Measurements from ENCODE around the gene PCGF2.
A peak's percentile ranks its signal among the peaks of the same experiment; 100 is the strongest.
"Not testable (repeated sequence)": the region's sequence is repeated elsewhere in the genome, so short reads cannot be mapped to it uniquely, and the experiment has no call there.

PCGF2 gene

GRCh38 chr17:38733982-38734973 is 13.9 kb downstream of the PCGF2 start:
- peak in 1 of 4 experiments; percentile 35 for DNase-seq

- DNase-seq: no peak
Observed at GRCh38 chr17:38733282-38733981, 14.7 kb downstream of the PCGF2 start.

DNA sequence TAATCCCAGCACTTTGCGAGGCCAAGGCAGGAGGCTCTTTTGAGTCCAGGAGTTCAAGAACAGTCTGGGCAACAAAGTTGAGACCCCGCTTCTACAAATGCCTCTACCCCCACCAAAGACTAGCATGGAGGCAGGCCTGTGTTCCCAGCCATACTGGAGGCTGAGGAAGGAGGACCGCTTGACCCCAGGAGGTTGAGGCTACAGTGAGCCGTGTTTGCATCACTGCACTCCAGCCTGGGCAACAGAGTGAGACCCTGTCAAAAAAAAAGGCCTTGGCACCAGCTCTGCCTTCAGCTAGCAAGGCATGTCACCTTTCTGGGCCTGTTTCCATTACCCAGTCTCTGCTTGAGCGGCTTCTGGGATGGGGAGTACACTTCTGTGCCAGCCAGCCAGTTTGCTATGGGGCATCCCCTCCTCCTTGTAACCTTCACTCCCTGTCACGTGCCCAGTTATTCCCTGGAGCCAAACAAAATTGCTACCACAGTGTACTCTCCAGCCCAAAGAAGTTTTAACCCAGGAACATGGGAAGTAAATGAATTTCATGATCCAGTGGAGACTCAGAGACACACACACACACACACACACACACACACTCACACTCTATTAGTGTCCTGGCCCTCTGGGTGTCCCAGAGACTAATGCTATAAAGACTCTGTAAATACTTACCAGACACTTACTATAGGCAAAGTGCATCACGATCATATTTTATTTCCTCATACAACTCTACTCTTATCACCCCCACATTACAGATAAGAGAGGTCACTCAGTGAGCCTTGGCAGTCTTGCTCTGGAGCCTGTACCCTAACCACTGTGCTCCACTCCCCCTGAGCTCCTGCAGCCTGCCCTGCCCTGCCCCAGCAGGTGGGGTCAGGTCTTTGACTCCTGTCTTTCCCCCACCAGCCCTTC is 15.5 kb downstream of the PCGF2 start:
- DNase-seq: no peak

- no peak for DNase-seq
Observed at GRCh38 chr17:38731526-38732294, 16.4 kb downstream of the PCGF2 start.

DNA sequence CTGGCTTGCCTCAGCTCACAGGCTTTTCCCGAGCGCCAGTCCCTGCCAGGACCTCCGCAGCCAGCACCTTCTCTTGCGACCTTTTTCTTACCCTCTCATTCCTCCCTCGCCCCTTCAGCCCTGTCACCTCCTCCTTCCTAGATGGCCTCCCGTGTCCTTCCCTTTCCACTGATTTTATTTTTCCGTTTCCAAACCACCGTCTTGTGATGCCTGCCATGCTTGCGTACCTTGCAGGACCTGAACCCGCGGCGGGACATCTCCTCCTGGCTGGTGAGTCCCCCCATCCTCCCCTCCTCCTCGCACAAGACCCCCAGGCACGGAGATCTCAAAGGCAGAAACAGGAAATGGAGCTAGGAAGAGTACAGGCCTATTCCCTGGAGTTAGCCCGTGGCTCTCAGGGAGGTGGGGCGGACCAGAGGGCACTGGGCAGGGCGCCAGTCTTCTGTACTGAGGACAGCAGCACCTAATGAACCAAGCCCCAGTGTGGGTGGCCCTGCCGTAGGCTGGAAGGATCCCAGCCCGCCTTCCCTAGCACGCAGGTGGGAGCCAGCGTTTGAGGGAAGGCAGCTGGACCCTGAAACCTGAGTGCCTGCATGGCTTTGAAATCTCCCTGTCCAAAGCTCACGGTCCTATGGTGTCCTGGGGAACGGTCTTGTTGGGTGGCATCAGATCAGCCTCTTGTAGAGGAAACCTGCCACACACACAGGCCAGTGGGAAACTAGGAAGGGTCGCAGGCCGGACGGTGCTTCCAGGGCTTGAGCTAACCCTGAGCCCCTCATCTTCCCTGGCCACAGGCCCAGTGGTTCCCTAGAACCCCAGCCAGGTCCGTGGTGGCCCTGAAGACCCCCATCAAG is 17.4 kb downstream of the PCGF2 start:
- peak in 1 of 4 experiments; percentile 15 for DNase-seq

- peak in 3 of 4 experiments; percentile 42 to 82 (median 63) for DNase-seq
Observed at GRCh38 chr17:38729886-38730525, 18.1 kb downstream of the PCGF2 start, which contains the start of gene CISD3. Gene CISD3 (plus strand): TSS chr17:38730341. CDS start chr17:38730359, 18 bp downstream.

GRCh38 chr17:38729368-38729885 is 18.7 kb downstream of the PCGF2 start:
- no peak for DNase-seq

GRCh38 chr17:38728290-38728831 is 19.8 kb downstream of the PCGF2 start:
- peak in 2 of 4 experiments; percentile 50 to 55 for DNase-seq

DNA sequence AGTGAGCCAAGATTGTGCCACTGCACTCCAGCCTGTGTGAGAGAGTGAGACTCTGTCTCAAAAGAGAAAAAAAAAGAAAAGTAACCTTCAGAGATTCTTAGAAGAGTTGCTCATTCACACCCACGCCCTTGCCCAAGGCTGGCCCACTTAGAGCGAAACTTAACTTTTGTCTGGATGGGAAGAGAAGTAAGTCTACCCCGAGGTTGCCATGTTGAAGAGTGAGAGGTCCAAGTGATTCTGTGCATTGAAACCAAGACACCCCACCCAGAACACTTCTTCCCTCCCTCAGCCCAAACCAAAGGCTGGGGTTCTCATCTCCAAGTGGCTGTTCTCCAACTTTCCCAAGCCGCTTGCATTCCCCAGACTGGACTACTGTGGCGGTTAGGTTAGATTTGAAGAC is 20.4 kb downstream of the PCGF2 start:
- peak in 1 of 4 experiments; percentile 21 for DNase-seq

GRCh38 chr17:38726145-38726544 is 22.0 kb downstream of the PCGF2 start:
- not testable (repeated sequence) for DNase-seq

- DNase-seq: no peak
Observed at GRCh38 chr17:38725066-38725465, 23.1 kb downstream of the PCGF2 start.

DNA sequence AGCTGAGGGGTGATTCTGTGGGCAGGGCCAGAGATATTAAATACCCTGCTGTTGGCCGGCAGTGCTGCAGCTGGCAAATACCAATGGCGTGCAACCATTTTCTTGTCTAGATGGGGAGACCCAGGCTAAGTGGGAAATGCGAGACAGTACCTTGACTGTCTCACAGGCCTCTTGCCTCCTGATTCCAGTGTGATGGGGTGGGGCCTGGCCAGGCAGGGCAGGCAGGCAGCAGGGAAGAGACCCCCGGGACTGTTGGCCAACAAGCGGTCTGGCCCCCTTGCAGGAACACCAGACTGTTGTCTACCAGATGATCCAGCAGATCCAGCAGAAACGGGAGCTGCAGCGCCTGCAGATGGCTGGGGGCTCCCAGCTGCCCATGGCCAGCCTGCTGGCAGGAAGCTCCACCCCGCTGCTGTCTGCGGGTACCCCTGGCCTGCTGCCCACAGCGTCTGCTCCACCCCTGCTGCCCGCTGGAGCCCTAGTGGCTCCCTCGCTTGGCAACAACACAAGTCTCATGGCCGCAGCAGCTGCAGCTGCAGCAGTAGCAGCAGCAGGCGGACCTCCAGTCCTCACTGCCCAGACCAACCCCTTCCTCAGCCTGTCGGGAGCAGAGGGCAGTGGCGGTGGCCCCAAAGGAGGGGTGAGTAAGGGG is 23.7 kb downstream of the PCGF2 start:
- DNase-seq: no peak

- DNase-seq: no peak
Observed at GRCh38 chr17:38721802-38722201, 26.3 kb downstream of the PCGF2 start.

- no peak for DNase-seq
Observed at GRCh38 chr17:38720941-38721340, 27.2 kb downstream of the PCGF2 start.

DNA sequence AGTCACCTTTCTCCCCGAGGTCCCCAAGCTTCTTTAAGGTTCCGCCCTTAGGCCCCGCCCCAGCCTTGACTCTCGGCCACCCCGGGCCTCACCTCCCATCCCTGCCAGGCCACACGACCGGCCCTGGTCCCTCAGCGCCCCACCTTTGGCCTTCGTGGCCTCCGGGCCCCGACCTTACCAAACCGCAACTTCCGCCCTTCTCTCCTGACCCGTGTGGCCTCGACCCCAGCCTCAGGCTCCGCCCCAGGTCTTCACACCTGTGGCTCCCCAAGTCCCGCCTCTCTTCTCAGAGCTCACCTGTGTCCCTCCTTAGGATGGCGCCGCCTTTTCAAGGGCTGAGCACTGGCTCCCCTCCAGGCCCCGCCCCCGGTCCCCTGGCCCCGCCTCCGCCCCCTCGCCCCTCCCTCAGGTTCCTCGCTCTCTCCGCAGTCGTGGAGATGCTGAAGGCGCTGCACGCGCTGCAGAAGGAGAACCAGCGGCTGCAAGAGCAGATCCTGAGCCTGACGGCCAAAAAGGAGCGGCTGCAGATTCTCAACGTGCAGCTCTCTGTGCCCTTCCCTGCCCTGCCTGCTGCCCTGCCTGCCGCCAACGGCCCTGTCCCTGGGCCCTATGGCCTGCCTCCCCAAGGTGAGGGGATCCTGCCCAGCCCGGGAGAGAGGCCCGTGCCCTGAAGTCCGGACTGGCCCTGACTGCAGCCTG is 28.0 kb downstream of the PCGF2 start:
- DNase-seq: no peak

- DNase-seq: no peak
Observed at GRCh38 chr17:38719289-38719942, 28.7 kb downstream of the PCGF2 start.

DNA sequence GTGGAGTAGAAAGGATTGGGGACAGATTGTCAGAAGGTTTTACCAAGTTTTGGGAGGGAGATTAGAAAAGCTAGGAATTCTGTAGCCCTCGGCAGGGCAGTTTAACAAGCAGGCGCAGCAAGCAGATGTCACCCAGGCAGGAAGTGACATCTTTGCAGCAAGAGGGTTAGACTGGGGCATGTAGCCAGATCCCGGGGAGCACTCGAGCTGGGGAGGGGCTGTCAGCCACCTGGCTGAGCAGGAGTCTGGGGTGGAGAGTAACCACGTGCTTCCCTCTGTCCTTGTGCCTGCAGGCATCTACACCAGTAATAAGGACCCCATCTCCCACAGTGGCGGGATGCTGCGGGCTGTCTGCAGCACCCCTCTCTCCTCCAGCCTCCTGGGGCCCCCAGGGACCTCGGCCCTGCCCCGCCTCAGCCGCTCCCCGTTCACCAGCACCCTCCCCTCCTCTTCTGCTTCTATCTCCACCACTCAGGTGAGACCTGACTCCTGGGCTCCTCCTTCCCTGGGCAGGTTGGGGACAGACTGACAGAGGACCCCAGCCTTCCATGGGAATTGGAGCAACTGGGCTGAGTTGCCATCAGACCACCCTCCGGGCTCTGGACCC is 30.9 kb downstream of the PCGF2 start:
- DNase-seq: no peak

All from activated naive CD4-positive, alpha-beta T cell (primary cell).